ENCODE data around the gene CDC42BPB. TPM values are rescaled to one million over a fixed set of nuclear protein-coding genes. Genes with fewer than 3 reads are reported as not detected.

Gene CDC42BPB
- total RNA-seq, 1 donor from 2014 or later, result 187 TPM

DNA sequence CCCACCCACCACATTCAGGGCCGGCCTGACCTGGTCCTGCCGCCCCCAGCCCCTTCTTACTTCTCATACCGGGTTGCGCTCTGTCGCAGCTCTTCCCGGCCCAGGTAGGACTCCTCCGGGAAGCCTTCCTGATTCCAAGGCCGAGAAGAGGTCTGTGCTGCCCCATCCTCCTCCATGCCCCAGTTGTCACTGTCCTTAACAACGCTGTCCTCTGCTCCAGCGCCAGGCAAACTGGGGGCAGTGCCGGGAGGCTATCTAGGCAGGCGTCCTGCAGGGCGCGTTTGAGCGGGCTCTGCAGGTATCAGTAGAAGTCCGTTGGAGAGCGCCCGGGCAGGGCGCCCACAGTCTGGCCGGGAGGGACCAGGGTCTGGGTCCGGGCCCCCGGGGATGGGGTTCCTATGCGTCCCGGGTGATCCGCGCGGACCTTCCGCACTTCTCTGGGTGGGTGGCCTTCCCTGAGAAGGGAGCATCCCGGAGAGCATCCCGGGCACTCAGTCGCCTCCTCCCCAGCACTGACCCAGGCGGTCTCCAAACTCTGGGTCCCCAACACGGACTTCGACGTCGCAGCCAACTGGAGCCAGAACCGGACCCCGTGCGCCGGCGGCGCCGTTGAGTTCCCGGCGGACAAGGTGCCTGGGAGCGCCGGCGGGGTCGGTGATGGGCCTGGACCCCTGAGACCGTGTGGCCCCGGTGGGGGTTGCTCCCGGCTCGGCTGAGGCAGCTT lies 134.0 kb downstream of the CDC42BPB start:
- no peaks in the 10 kb centered on the region for H3K9me3 Mint-ChIP-seq (ENCODE audit: unreplicated experiment)
- H3K36me3 Mint-ChIP-seq (ENCODE audit: low read depth, unreplicated experiment), result no peaks in the 10 kb centered on the region
- H3K4me3 Mint-ChIP-seq (ENCODE audit: unreplicated experiment), result no peak overlapping the region
- no peaks in the 10 kb centered on the region for H3K4me1 Mint-ChIP-seq (ENCODE audit: unreplicated experiment)
- H3K27ac Mint-ChIP-seq (ENCODE audit: unreplicated experiment), result no peak overlapping the region
- peaks cover 18% of the 10 kb centered on the region for H3K27me3 Mint-ChIP-seq (ENCODE audit: unreplicated experiment)
- TF ChIP-seq, protein P1, sequence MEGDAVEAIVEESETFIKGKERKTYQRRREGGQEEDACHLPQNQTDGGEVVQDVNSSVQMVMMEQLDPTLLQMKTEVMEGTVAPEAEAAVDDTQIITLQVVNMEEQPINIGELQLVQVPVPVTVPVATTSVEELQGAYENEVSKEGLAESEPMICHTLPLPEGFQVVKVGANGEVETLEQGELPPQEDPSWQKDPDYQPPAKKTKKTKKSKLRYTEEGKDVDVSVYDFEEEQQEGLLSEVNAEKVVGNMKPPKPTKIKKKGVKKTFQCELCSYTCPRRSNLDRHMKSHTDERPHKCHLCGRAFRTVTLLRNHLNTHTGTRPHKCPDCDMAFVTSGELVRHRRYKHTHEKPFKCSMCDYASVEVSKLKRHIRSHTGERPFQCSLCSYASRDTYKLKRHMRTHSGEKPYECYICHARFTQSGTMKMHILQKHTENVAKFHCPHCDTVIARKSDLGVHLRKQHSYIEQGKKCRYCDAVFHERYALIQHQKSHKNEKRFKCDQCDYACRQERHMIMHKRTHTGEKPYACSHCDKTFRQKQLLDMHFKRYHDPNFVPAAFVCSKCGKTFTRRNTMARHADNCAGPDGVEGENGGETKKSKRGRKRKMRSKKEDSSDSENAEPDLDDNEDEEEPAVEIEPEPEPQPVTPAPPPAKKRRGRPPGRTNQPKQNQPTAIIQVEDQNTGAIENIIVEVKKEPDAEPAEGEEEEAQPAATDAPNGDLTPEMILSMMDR (IDR thresholded peaks at IDR 0.05; ENCODE audit: unreplicated experiment), result no peak
- DNase-seq (ENCODE audit: low spot score), result no peak

DNA sequence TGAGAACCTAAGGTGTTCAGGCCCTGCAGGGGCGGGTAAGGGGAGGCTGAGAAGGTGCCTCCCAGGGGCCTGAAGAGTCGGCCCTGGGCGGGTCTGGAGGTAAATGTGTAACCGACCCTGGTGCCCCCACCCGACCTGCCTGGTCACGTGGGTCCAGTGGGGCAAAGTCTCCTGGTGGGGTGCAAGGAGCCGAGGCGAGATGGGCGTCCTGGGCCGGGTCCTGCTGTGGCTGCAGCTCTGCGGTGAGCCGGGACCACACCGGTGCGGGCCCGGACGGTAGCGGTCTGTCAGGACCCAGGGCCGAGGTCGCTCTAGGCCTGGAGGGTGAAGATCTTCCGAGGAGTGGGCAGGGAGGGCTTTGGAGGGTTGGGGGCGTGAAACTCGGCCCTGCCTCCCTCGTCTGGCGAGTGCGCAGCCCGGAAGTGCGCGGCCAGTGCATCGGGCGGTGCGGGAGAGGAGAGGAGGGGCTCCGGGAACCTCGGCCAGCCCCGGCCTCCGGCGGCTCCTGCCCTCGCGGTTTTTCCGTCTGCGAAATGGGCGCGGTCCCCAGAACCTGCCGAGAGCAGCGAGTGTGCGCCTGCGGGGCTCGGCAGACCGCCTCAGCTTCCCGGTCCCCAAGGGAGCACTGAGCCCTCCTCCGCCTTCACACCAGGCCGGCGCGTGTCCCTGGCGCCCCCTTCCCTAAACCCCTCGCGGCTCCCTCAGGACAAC lies 134.7 kb downstream of the CDC42BPB start, which contains the start of gene AMN:
TSS of gene AMN (plus strand) at position 174 of the 711 bp plus-strand sequence. CDS start at position 200, 26 bp downstream.
- Mint-ChIP-seq H3K4me1 (ENCODE audit: unreplicated experiment) (no peaks in the 10 kb centered on the region), H3K4me3 (ENCODE audit: unreplicated experiment) (no peak within 1 kb of the TSS), H3K9me3 (ENCODE audit: unreplicated experiment) (no peaks in the 10 kb centered on the region), H3K36me3 (ENCODE audit: low read depth, unreplicated experiment) (no peaks in the 10 kb centered on the region), H3K27me3 (ENCODE audit: unreplicated experiment) (peaks cover 17% of the 10 kb centered on the region), H3K27ac (ENCODE audit: unreplicated experiment) (no peak within 1 kb of the TSS)
- TF ChIP-seq, protein P1 (IDR thresholded peaks at IDR 0.05; ENCODE audit: unreplicated experiment), result no peak
- no peak for DNase-seq (ENCODE audit: low spot score)

DNA sequence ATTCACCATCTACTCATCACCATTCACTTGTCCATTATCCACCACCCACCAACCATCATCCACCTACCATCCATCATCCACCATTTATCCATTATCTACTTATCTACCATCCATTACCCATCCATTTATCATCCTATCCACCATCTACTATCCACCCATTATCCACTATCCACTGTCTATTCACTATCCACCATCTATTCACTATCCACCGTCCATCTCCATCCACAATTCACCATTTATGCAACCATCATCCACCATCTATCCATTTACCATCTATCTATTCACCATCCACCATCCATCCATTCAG lies 136.4 kb downstream of the CDC42BPB start:
- Mint-ChIP-seq H3K36me3 (ENCODE audit: low read depth, unreplicated experiment) (no peaks in the 10 kb centered on the region), H3K4me3 (ENCODE audit: unreplicated experiment) (no peak overlapping the region), H3K9me3 (ENCODE audit: unreplicated experiment) (no peaks in the 10 kb centered on the region), H3K27me3 (ENCODE audit: unreplicated experiment) (peaks cover 12% of the 10 kb centered on the region), H3K27ac (ENCODE audit: unreplicated experiment) (no peak overlapping the region), H3K4me1 (ENCODE audit: unreplicated experiment) (peaks cover 3% of the 10 kb centered on the region)
- TF ChIP-seq, protein P1 (IDR thresholded peaks at IDR 0.05; ENCODE audit: unreplicated experiment), result no peak
- no peak for DNase-seq (ENCODE audit: low spot score)

DNA sequence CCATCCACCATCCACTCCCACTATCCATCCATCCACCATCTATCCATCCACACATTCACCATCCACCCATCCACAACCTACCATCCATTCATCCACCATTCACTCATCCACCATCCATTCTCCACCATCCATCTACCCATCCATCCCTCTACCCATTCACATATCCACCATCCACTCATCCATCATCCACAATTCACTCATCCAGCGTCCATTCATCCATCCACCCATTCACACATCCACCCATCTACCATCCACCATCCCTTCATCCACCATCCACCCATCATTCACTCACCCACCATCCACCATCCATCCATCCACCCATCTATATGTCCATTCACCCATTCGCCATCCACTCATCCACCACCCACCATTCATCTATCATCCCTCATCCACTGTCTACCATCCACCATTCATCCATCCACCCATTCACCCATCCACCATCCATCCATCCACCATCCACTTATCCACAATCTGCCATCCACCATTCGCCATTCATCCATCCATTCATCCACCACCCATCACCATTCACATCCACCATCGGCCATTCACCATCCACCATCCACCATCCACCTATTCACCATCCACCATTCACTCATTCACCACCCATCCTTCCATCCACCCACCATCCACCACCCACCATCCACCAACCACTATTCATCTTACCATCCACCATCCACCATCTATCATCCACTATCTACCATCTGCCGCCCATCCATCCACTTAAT lies 136.9 kb downstream of the CDC42BPB start:
- peaks cover 3% of the 10 kb centered on the region for H3K4me1 Mint-ChIP-seq (ENCODE audit: unreplicated experiment)
- peaks cover 8% of the 10 kb centered on the region for H3K27me3 Mint-ChIP-seq (ENCODE audit: unreplicated experiment)
- TF ChIP-seq, protein P1 (IDR thresholded peaks at IDR 0.05; ENCODE audit: unreplicated experiment), result no peak
- H3K36me3 Mint-ChIP-seq (ENCODE audit: low read depth, unreplicated experiment), result no peaks in the 10 kb centered on the region
- no peaks in the 10 kb centered on the region for H3K9me3 Mint-ChIP-seq (ENCODE audit: unreplicated experiment)
- DNase-seq (ENCODE audit: low spot score), result no peak
- H3K27ac Mint-ChIP-seq (ENCODE audit: unreplicated experiment), result no peak overlapping the region
- H3K4me3 Mint-ChIP-seq (ENCODE audit: unreplicated experiment), result no peak overlapping the region
